Measurements from ENCODE around the gene EEFSEC. TPM values are rescaled to one million over a fixed set of nuclear protein-coding genes. Genes with fewer than 3 reads are reported as not detected.

Gene EEFSEC
- total RNA-seq, 4 donors from 2014 or later = 25.1 to 43.5 (median 29.5) TPM

DNA sequence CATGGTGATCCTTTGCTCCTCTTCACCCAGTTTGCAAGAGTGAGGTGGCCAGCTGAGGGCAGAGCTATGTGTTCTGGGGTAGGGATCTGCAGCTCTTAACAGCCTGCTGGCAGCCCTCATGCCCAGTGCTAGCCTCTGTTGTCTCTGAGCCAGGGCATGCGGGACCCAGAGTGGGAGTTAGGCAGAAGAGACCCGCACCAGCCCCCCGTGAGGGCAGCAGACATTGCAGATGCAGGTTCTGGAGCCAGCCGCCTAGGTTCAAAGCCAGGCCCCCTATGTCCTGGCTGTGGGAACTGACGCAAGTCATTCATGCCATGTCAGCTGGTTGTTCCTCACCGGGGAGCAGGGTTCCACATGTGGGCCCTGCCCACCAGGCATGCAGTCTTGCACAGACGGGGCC lies 238.7 kb downstream of the EEFSEC start:
- no peak for DNase-seq (ENCODE audit: low spot score in 2 of 2)
- H3K27me3 ChIP-seq = no peaks in the 10 kb centered on the region
- TF ChIP-seq EP300 (IDR thresholded peaks at IDR 0.05) = no peak
- no peak for TF ChIP-seq POLR2A (IDR thresholded peaks at IDR 0.05)
- TF ChIP-seq, protein P1, sequence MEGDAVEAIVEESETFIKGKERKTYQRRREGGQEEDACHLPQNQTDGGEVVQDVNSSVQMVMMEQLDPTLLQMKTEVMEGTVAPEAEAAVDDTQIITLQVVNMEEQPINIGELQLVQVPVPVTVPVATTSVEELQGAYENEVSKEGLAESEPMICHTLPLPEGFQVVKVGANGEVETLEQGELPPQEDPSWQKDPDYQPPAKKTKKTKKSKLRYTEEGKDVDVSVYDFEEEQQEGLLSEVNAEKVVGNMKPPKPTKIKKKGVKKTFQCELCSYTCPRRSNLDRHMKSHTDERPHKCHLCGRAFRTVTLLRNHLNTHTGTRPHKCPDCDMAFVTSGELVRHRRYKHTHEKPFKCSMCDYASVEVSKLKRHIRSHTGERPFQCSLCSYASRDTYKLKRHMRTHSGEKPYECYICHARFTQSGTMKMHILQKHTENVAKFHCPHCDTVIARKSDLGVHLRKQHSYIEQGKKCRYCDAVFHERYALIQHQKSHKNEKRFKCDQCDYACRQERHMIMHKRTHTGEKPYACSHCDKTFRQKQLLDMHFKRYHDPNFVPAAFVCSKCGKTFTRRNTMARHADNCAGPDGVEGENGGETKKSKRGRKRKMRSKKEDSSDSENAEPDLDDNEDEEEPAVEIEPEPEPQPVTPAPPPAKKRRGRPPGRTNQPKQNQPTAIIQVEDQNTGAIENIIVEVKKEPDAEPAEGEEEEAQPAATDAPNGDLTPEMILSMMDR (IDR thresholded peaks at IDR 0.05) = no peak
- H3K36me3 ChIP-seq = peaks cover 0 to 12% (median 0%) of the 10 kb centered on the region in 3 donors
- H3K4me3 ChIP-seq = no peak overlapping the region
- H3K27ac ChIP-seq = no peak overlapping the region
- H3K4me1 ChIP-seq = peaks cover 0 to 23% (median 6%) of the 10 kb centered on the region in 4 donors
- 82 to 88% methylated on average over 4 to 6 of the region's 7 CpGs for WGBS, 2 donors
- H3K9me3 ChIP-seq = no peaks in the 10 kb centered on the region

GRCh38 chr3:128392818-128393544 lies 239.7 kb downstream of the EEFSEC start:
- no peak for TF ChIP-seq POLR2A (IDR thresholded peaks at IDR 0.05)
- TF ChIP-seq, protein P1 (IDR thresholded peaks at IDR 0.05) = no peak
- TF ChIP-seq EP300 (IDR thresholded peaks at IDR 0.05) = no peak
- H3K9me3 ChIP-seq = no peaks in the 10 kb centered on the region
- DNase-seq (ENCODE audit: low spot score in 2 of 2) = no peak
- peaks cover 0 to 12% (median 0%) of the 10 kb centered on the region in 3 donors for H3K36me3 ChIP-seq
- no peak overlapping the region for H3K27ac ChIP-seq
- peaks cover 0 to 23% (median 6%) of the 10 kb centered on the region in 4 donors for H3K4me1 ChIP-seq
- H3K4me3 ChIP-seq = no peak overlapping the region
- WGBS, 2 donors = 79 to 92% methylated on average over 4 to 6 of the region's 7 CpGs
- no peaks in the 10 kb centered on the region for H3K27me3 ChIP-seq

DNA sequence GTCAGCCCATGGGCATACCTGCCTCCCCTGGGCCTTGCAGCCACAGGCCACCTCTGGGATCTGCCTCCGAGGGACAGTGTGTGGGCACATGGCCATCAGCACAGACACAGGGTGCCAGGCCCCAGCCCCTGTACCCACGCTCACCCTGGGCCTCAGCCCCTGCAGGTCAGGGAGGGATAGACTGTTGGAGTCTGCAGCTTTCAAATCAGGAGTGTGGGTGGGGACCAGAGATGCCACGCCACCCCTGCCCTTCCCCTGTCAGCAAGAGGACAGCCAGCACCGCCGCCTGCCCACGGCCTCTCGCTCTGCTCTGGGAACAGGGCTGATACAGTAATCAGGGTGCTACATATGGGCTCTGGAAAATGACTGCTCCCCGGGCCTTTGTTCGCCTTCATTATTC lies 240.8 kb downstream of the EEFSEC start:
- no peak for DNase-seq (ENCODE audit: low spot score in 2 of 2)

GRCh38 chr3:128395046-128395445 lies 241.8 kb downstream of the EEFSEC start:
- no peak for DNase-seq (ENCODE audit: low spot score in 2 of 2)
- 75 to 86% methylated on average over 6 of the region's 6 CpGs for whole genome bisulfite sequencing, 2 donors
- H3K4me1 ChIP-seq = peaks cover 0 to 27% (median 6%) of the 10 kb centered on the region in 4 donors
- H3K9me3 ChIP-seq = no peaks in the 10 kb centered on the region
- TF ChIP-seq EP300 (IDR thresholded peaks at IDR 0.05) = no peak
- TF ChIP-seq, protein P1 (IDR thresholded peaks at IDR 0.05) = no peak
- no peak for TF ChIP-seq POLR2A (IDR thresholded peaks at IDR 0.05)
- peaks cover 0 to 12% (median 0%) of the 10 kb centered on the region in 3 donors for H3K36me3 ChIP-seq
- H3K4me3 ChIP-seq = no peak overlapping the region
- H3K27ac ChIP-seq = peak overlapping the region in 2 of 4 donors; percentile 14 to 26
- H3K27me3 ChIP-seq = no peaks in the 10 kb centered on the region

More for the DNA sequence above, 240.8 kb downstream of the EEFSEC start:
- Histone ChIP-seq H3K27ac (peak overlapping the region in 1 of 4 donors; percentile 5), H3K27me3 (no peaks in the 10 kb centered on the region), H3K4me1 (peaks cover 0 to 27% (median 6%) of the 10 kb centered on the region in 4 donors), H3K9me3 (no peaks in the 10 kb centered on the region), H3K4me3 (no peak overlapping the region), H3K36me3 (peaks cover 0 to 12% (median 0%) of the 10 kb centered on the region in 3 donors)
- no peak for TF ChIP-seq EP300 (IDR thresholded peaks at IDR 0.05)
- TF ChIP-seq POLR2A (IDR thresholded peaks at IDR 0.05) = no peak
- TF ChIP-seq, protein P1 (IDR thresholded peaks at IDR 0.05) = no peak
- 77 to 81% methylated on average over 8 of the region's 9 CpGs for WGBS, 2 donors

GRCh38 chr3:128395500-128396162 lies 242.3 kb downstream of the EEFSEC start:
- DNase-seq (ENCODE audit: low spot score in 2 of 2) = peak; percentile 43 to 55
- H3K4me1 ChIP-seq = peaks cover 0 to 27% (median 6%) of the 10 kb centered on the region in 4 donors
- H3K27ac ChIP-seq = peak overlapping the region in 2 of 4 donors; percentile 14 to 26
- no peaks in the 10 kb centered on the region for H3K9me3 ChIP-seq
- no peak overlapping the region for H3K4me3 ChIP-seq
- TF ChIP-seq POLR2A (IDR thresholded peaks at IDR 0.05) (no peak), EP300 (IDR thresholded peaks at IDR 0.05) (no peak)
- TF ChIP-seq, protein P1 (IDR thresholded peaks at IDR 0.05) = no peak
- H3K27me3 ChIP-seq = no peaks in the 10 kb centered on the region
- peaks cover 0 to 7% (median 0%) of the 10 kb centered on the region in 3 donors for H3K36me3 ChIP-seq
- WGBS, 2 donors = 40 to 42% methylated on average over 8 to 9 of the region's 9 CpGs
